HG03280 (cell line): ENCODE measurements around the gene TBK1.
"Not testable (repeated sequence)": the region's sequence is repeated elsewhere in the genome, so short reads cannot be mapped to it uniquely, and the experiment has no call there.

Source experiments
- ATAC-seq: cut with Tn5 transposase; IDR thresholded peaks from one replicate; pipeline ENCODE4 v1.9.1; 2021; ENCODE audit warnings: mild to moderate bottlenecking, moderate library complexity; ENCODE audit not compliant: unreplicated experiment

TBK1 gene

DNA sequence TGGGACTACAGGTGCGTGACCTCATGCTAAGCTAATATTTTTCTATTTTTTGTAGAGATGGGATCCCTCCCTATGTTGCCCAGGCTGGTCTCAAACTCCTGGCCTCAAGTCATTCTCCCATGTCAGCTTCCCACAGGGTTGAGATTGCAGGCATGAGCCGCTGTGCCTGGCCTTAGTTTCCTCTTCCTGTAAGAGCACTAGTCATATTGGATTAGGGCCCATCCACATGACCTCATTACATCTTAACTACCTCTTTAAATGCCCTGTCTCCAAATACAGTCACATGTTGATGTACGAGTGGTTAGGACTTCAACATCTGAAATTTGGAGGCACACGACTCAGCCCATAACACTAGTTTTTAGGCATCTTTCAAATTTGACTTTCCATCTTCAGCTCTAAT lies 86.2 kb downstream of the TBK1 start:
- no peak for ATAC-seq

DNA sequence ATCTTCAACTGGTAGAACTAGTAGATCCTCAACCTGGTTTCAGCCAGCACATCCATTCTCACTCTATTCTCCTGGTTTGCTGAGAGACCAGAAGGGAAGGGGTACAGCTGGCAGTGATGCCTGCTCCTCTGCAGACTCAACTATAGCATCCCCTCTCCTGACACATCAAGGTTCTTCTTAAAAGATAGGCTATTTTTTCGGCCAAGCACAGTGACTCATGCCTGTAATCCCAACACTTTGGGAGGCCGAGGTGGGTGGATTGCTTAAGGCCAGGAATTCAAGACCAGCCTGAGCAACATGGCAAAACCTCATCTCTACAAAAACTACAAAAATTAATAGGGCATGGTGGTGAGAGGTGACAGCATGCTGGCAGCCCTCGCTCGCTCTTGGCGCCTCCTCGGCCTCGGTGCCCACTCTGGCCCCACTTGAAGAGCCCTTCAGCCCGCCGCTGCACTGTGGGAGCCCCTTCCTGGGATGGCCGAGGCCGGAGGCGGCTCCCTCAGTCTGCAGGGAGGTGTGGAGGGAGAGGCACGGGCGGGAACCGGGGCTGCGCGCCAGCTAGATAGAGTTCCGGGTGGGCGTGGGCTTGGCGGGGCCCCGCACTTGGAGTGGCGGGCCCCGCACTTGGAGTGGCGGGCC lies 90.6 kb downstream of the TBK1 start:
- ATAC-seq: not testable (repeated sequence)

DNA sequence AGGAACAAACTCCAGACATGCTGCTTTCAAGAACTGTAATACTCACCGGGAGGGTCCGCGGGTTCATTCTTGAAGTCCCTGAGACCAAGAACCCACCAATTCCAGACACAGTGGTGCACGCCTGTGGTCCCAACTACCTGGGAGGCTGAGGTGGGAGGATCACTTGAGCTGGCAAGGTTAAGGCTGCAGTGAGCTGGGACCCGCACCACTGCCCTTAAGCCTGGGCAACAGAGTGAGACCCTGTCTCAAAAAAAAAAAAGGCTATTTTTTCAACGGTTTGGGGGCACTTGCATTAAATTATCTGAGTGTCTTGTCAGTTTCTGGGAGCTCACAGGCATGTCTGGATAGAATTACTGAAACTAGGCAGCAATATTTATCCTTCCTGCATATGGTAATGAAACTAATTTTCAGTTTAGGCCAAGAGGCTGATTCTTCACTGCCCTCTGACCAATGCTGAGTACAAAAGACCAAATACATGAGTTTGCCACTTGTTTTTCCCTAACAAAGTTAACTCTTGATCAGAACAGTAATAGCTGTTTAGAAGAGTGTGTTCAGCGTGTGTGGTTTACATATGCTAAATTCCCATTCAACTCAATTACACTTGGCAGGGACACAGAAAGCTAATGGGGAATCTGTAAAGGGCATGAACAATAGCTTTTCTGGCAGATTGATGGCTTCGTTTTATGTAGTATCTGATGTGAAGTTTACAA lies 92.6 kb downstream of the TBK1 start:
- ATAC-seq: no peak

DNA sequence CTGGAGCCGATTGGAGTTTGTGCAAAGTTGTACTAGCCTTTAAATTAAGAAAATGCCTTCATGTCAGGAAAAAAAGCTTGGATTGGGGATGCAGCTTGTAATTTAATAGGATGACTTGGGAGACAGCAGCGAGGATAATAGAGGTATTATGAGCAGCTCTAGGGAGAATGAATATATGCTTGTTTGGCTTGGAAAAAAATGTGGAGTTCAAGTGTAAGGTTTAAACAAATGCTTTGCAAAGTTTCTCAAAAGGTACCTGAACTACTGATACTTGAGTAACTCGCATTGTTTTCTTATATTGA lies 93.1 kb downstream of the TBK1 start:
- no peak for ATAC-seq

DNA sequence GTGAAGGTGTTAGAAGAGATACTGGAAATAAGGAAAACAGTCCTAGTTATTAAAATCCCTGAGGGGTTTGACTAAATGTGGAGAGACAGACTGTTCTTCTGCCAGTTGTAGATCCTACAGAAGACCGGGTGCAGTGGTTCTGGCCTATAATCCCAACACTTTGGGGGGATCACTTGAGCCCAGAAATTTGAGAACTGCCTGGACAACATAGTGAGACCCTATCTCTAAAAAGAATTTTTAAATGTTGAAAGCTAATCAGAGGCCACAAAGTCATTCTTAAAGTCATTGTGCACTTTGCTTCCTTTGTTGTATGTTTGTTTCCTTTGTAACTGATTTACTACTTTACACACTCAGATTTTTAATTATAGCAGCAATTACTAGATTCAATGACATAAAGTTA lies 97.2 kb downstream of the TBK1 start:
- no peak for ATAC-seq

DNA sequence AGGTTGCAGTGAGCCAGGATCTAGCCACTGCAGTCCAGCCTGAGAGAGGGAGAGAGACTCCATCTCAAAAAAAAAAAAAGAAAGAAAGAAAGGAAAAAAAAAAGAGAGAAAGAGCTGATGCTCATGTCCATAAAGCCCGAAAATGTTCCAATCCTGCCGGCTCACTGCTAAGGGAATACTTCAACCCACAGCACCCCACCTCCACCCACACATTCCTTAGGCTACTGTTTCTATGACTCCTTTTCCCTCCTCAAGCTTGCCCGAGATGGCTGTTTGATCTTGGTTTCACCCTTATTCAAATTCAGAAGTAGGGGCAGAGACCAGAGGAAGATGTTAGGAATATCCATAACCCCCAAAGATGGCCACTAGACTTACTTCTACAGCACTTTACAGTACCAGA lies 98.8 kb downstream of the TBK1 start:
- ATAC-seq: no peak

DNA sequence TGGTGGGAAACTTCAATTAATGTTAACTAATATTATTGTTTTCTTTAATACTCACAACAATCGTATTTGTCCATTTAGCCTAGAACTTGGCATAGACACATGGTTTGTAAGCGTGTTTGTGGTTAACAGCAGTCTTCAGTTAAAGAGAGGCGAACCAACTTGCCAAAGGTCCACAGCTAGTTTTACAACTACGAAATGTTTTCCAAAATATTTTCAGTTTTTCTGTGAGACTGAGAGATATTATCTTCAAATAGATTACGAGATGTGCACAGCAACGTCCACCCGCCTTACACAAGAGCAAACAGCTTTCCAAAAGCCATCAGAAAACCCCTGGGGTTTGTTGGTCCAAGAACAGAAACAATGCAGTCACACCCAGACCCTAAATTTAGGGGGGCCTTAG lies 99.8 kb downstream of the TBK1 start:
- no peak for ATAC-seq
